NCI-H1105 (cell line): ENCODE data around the gene AP3S2.
"Not testable (repeated sequence)": the region's sequence is repeated elsewhere in the genome, so short reads cannot be mapped to it uniquely, and the experiment has no call there.

Experiments
- DNase-seq: peaks from one replicate; lab custom pipeline; 2025; lab: John Stamatoyannopoulos, UW

Gene AP3S2

DNA sequence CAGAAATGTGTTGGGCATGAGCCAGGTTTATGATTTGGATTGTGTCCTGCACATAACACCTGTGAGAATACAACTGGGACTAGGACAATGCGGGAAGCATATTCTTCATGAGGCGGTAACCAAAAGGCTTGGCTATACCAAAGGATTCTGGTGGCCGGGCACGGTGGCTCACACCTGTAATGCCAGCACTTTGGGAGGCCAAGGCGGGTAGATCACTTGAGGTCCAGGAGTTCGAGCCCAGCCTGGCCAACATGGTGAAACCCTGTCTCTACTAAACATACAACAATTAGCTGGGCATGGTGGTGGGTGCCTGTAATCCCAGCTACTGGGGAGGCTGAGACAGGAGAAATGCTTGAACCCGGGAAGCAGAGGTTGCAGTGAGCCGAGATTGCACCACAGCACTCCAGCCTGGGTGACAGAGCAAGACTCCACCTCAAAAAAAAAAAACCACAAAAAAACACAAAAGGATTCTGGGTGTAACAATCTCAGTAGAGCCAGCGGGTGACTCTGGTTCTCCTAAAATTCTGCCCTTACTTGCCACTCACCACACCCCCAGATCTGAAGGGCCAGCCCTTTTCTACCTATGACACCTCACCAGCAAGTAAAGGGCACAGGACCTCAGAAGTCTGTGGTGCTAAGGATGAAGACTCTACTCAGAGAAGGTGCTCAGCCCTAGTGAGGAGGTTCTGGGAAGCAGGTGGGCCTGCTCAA lies 59.2 kb downstream of the AP3S2 start:
- not testable (repeated sequence) for DNase-seq

- DNase-seq, result no peak
These were observed 59.8 kb downstream of the AP3S2 start for GRCh38 chr15:89833966-89834365.

- no peak for DNase-seq
These were observed 63.2 kb downstream of the AP3S2 start for GRCh38 chr15:89830639-89831038.

- no peak for DNase-seq
These were observed 64.0 kb downstream of the AP3S2 start for GRCh38 chr15:89829616-89830440.

- no peak for DNase-seq
These were observed 64.6 kb downstream of the AP3S2 start for GRCh38 chr15:89829161-89829560.

DNA sequence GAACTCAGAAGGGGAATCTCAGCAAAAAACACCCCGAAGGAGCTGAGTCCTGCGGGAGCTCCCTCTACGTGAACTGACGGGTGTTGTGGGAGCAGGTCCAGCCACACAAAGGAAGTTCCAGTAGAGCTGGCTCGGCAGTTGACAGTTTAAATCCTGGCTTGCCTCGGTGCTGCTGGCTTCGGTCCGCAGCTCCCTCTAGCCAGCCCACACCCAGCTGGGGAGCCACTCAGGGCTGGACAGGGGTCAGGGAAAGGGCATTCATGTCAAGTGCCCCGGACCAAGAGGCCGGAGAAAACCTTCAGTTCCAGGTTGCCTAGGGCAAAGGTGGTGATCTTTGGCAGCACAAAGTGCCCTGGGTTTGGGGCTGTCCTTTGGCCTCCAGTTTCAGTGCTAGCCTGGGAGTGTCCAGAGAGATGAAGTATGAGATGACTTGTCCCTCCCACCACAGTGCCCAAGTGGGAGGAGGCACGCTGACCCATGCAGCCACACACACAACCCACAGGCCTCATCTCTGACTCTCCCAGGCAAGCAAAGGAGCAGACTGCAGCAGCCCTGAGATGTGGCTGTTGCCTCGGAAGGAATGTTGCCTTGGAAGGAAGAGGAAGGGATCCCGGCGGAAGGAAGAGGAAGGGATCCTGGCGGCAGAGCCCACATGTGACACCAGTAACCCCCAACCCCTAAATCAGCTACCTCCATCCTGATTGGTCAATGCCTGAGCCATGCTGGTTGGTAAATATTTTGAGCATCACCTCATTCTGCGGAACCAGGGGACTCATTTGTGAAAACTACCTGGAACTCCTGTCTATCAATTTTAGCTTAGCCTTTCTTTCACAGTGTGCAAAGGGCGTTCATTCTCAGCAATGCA lies 65.3 kb downstream of the AP3S2 start:
- no peak for DNase-seq

GRCh38 chr15:89827829-89828228 lies 66.0 kb downstream of the AP3S2 start:
- DNase-seq, result no peak

- no peak for DNase-seq
These were observed 66.8 kb downstream of the AP3S2 start for GRCh38 chr15:89826671-89827655.

DNA sequence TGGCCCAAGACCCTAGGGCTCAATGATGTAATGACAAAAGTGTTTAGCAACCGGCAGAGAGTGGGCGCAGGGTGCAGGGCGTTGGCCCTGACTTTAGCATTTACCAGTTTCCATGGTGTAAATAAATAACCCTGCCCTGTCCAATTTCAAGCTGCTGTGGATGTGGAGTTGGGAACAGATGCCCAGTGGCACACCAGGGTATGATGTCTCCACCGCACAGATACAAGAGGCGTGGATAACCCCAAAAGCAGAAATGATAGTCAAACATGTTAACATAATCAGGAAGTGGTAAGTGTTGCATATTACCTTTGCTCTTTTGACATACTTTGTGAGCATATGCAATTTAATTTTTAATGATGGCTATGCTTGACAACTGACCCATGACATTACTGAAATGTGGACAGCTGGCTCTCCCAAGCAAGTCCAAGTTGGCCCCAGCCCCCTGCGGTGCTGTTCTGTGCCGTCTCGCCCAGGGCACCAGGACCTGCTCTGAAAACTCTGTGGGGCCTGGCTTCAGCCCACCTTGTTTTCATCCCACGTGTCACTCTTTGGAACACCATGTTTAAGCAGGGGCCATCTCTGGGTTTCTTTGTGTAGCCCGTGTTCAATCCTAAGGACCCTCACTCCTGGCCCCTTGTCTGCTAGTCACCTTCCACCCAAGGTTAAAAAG lies 68.4 kb downstream of the AP3S2 start:
- no peak for DNase-seq

GRCh38 chr15:89824607-89824867 lies 69.3 kb downstream of the AP3S2 start:
- no peak for DNase-seq

DNA sequence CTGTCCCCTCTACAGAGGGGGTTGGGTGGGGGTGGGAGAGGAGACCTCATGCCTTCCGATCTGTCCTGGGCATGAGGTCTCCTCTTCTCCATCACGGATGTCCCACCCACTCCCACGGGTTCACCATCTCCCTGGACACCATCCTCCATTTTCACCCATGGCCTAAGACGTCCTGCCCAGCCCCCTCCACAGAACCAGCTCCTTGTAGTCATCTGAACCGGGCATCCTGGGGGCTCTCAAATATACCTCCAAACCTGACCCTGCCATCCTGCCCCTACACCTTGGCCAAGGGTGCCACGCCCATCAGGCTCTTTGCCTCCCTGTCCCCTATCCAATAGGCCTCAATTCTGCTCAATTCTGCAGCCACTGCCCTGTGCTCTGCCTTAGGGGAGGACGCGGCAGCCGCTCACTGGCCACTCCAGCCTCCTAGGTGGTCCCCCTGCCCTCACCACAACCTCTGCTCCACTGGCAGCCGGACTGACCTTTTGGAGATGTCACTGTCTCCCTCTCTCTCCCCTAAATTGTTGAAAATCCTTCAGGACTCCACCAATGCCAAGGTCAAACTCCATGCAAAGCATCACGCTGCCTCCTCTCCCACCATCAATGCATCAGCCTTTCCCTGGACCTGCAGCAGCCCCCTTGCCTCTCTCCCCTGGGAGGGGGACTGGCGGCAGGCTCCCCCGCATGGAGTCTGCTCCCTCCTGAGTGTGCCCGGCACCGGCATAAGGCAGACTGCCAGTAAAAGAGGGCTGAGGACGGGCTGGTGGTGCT lies 69.8 kb downstream of the AP3S2 start:
- DNase-seq, result no peak

GRCh38 chr15:89822951-89823711 lies 70.7 kb downstream of the AP3S2 start:
- DNase-seq, result no peak

DNA sequence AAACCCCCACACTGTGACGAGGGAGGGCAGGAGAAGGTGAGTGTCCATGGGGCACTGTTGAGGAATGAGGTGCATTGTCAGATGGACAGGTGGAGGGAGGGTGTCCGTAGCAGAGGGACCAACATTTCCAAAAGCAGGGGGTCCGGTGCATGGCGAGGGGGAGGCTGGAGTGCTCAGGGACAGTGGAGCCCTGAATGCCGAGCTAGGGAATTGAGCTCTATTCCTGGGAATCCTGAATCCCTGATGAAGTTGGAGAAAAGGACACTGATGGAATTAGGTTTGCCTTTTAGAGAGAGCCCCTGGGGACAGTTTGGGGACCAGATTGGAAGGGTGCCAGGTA lies 71.2 kb downstream of the AP3S2 start:
- DNase-seq, result no peak

DNA sequence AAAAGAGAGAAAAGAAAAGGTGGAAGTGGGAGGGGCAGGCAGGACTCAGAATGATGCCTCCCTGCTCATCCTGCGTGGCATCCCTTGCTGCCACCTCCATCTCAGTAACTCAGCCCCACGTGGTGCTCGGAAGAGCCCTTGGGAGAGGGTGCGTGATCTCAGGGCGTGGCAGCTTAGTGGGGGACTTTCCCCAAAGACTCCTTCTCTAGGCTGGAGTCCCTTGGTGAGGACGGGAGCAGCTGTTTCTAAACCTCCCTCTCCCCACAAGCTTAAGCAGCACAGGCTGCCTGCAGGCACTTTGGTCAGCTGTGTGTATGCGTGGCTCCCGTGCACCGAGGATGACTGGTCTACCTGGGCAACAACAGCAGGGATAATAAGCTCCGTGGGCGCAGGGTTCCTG lies 71.8 kb downstream of the AP3S2 start:
- DNase-seq, result no peak

GRCh38 chr15:89820666-89821611 lies 72.9 kb downstream of the AP3S2 start:
- no peak for DNase-seq

DNA sequence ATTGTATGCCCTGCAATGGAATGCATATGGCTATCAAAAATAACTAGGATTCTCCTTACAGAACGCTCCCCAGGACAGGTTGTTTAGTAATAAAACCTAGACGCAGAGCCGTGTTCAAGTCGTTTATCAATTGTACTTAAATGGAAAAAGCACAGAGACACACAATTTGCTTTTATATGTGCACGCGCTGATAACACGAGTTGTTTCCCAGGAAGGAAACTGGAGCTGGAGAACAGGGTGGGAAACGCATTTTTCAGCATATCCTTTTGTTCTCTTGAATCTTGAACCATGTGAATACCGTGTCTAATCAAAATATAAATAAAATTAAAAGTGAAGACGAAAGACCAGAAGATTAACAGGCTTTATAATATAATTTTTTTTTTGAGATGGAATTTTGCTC lies 75.5 kb downstream of the AP3S2 start:
- no peak for DNase-seq

DNA sequence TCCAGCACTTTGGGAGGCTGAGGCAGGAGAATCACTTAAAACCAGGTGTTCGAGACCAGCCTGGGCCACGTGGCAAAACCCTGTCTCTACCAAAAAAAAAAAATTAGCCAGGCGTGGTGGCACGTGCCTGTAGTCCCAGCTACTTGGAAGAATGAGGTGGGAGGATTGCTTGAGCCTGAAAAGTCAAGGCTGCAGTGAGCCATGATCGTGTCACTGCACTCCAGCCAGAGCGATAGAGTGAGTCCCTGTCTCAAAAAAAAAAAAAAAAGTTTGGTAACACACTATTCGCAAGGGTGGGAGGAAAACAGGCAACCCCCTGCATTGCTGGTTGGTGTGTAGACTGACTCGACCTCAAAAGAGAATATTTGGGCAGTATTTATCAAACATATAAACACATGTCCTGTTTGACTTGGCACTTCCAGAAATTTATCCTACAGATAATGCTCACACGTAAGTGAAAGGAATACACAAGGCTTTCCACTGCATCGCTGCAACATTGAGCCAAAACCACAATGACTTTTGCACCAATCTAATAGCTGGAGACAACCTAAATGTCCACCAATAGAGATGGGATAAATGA lies 76.0 kb downstream of the AP3S2 start:
- no peak for DNase-seq

GRCh38 chr15:89815769-89816168 lies 78.0 kb downstream of the AP3S2 start:
- no peak for DNase-seq
